CD4-positive, CD25-positive, alpha-beta regulatory T cell (primary cell): ENCODE results near the gene UMAD1. TPM values are rescaled to one million over a fixed set of nuclear protein-coding genes. Genes with fewer than 3 reads are reported as not detected.

Experiments
- ATAC-seq, 2 donors: fragments of 150-1000 bp; cut with Tn5 transposase; one replicate each; pipeline ENCODE4 v1.10.0; 2021; ENCODE audit warnings: low read depth in 2 of 2, moderate number of reproducible peaks in 2 of 2, moderate library complexity in 1 of 2
- DNase-seq, 3 donors: peaks; one replicate each; pipeline versions ENCODE4 v3.0.0 to v3.0.0-alpha.2; 2012 to 2022; ENCODE audit warnings: mixed read lengths in 1 of 3
- H3K27ac ChIP-seq: one replicate; pipeline ENCODE4 v1.7.0; 2013; ENCODE audit warnings: mild to moderate bottlenecking, low read length; ENCODE audit not compliant: insufficient read depth, poor library complexity, severe bottlenecking
- H3K27me3 ChIP-seq: one replicate; pipeline ENCODE4 v1.7.0; 2013; ENCODE audit warnings: low read length; ENCODE audit not compliant: control insufficient read depth, insufficient read depth
- H3K36me3 ChIP-seq: one replicate; pipeline ENCODE4 v1.7.0; 2013; ENCODE audit warnings: mild to moderate bottlenecking, low read length, moderate library complexity; ENCODE audit not compliant: control insufficient read depth, insufficient read depth
- H3K4me1 ChIP-seq: 2 replicates; pipeline ENCODE4 v1.7.0; 2013; ENCODE audit warnings: mild to moderate bottlenecking, low read length; ENCODE audit not compliant: insufficient read depth, control insufficient read depth, poor library complexity, severe bottlenecking
- H3K4me3 ChIP-seq: one replicate; pipeline ENCODE4 v1.7.0; 2013; ENCODE audit warnings: low read depth, mild to moderate bottlenecking, low read length, moderate library complexity
- H3K9me3 ChIP-seq, 2 experiments: 1 replicate in 1 of 2; 2 replicates in 1 of 2; pipeline ENCODE4 v1.7.0; 2013; ENCODE audit warnings: low read length in 2 of 2, mild to moderate bottlenecking in 1 of 2, moderate library complexity in 1 of 2; ENCODE audit not compliant: control insufficient read depth in 2 of 2
- H3K27ac Mint-ChIP-seq, 3 donors: one replicate each; pipeline ENCODE4 v1.8.0; 2020 to 2022; ENCODE audit warnings: mild to moderate bottlenecking in 3 of 3, mixed read lengths in 3 of 3, moderate library complexity in 2 of 3
- H3K27me3 Mint-ChIP-seq: one replicate; pipeline ENCODE4 v1.8.0; 2022; ENCODE audit warnings: mild to moderate bottlenecking, mixed read lengths
- H3K36me3 Mint-ChIP-seq: one replicate; pipeline ENCODE4 v1.8.0; 2020; ENCODE audit warnings: mixed read lengths
- H3K4me1 Mint-ChIP-seq, 4 donors: one replicate each; pipeline ENCODE4 v1.8.0; 2020 to 2022; ENCODE audit warnings: mixed read lengths in 4 of 4, mild to moderate bottlenecking in 1 of 4
- H3K4me3 Mint-ChIP-seq, 4 donors: one replicate each; pipeline ENCODE4 v1.8.0; 2020 to 2022; ENCODE audit warnings: mild to moderate bottlenecking in 4 of 4, mixed read lengths in 4 of 4, moderate library complexity in 3 of 4
- H3K9me3 Mint-ChIP-seq, 7 donors: one replicate each; pipeline ENCODE4 v1.8.0; 2020 to 2022; ENCODE audit warnings: mixed read lengths in 7 of 7, mild to moderate bottlenecking in 3 of 7, moderate library complexity in 2 of 7
- polyA plus RNA-seq, 4 donors: library from polyadenylated mRNA; unstranded; fragments of 300-500 nt; fragmentation: Illumina TruSeq; gene quantifications; one replicate each; pipeline ENCODE4 v1.2.3, GENCODE V29; 2021
- total RNA-seq: library from RNA; stranded (reverse); gene quantifications from one replicate; pipeline ENCODE4 v1.2.3, GENCODE V29; 2022

Gene UMAD1
- total and polyA plus RNA-seq, 5 donors from 2014 or later, result 21.5 to 37.3 (median 31.9) TPM

GRCh38 chr7:7614018-7614741 is 26.4 kb upstream of the UMAD1 start:
- Histone ChIP-seq H3K27ac (no peak overlapping the region), H3K27me3 (no peaks in the 10 kb centered on the region), H3K9me3 (no peaks in the 10 kb centered on the region), H3K4me3 (no peak overlapping the region), H3K36me3 (peaks cover 2% of the 10 kb centered on the region), H3K4me1 (no peaks in the 10 kb centered on the region)
- no peaks in the 10 kb centered on the region for H3K36me3 Mint-ChIP-seq
- H3K27me3 Mint-ChIP-seq, result no peaks in the 10 kb centered on the region
- DNase-seq, result no peak
- no peak for ATAC-seq
- peaks cover 0 to 14% (median 2%) of the 10 kb centered on the region in 4 donors for H3K4me1 Mint-ChIP-seq
- H3K9me3 Mint-ChIP-seq, result no peaks in the 10 kb centered on the region
- H3K4me3 Mint-ChIP-seq, result no peak overlapping the region
- H3K27ac Mint-ChIP-seq, result no peak overlapping the region

- no peak overlapping the region for H3K4me3 Mint-ChIP-seq
- no peaks in the 10 kb centered on the region for H3K36me3 ChIP-seq
- no peak overlapping the region for H3K27ac Mint-ChIP-seq
- H3K27ac ChIP-seq, result no peak overlapping the region
- H3K9me3 ChIP-seq, result no peaks in the 10 kb centered on the region
- no peaks in the 10 kb centered on the region for H3K9me3 Mint-ChIP-seq
- no peaks in the 10 kb centered on the region for H3K27me3 ChIP-seq
- no peak for DNase-seq
- no peak overlapping the region for H3K4me3 ChIP-seq
- H3K36me3 Mint-ChIP-seq, result no peaks in the 10 kb centered on the region
- no peak for ATAC-seq
- H3K4me1 Mint-ChIP-seq, result peaks cover 0 to 14% (median 2%) of the 10 kb centered on the region in 4 donors
- no peaks in the 10 kb centered on the region for H3K4me1 ChIP-seq
- no peaks in the 10 kb centered on the region for H3K27me3 Mint-ChIP-seq
Measured at GRCh38 chr7:7617550-7617949, 23.0 kb upstream of the UMAD1 start.

GRCh38 chr7:7618410-7618809 is 22.1 kb upstream of the UMAD1 start:
- Mint-ChIP-seq H3K9me3 (no peaks in the 10 kb centered on the region), H3K27me3 (no peaks in the 10 kb centered on the region), H3K36me3 (no peaks in the 10 kb centered on the region), H3K27ac (peak overlapping the region in 1 of 3 donors; percentile 2), H3K4me1 (peaks cover 0 to 14% (median 2%) of the 10 kb centered on the region in 4 donors), H3K4me3 (no peak overlapping the region)
- Histone ChIP-seq H3K27ac (no peak overlapping the region), H3K4me1 (no peaks in the 10 kb centered on the region), H3K36me3 (no peaks in the 10 kb centered on the region), H3K27me3 (no peaks in the 10 kb centered on the region), H3K4me3 (no peak overlapping the region), H3K9me3 (no peaks in the 10 kb centered on the region)
- DNase-seq (no peak), ATAC-seq (no peak)

- Histone ChIP-seq H3K4me3 (no peak overlapping the region), H3K9me3 (no peaks in the 10 kb centered on the region), H3K4me1 (no peaks in the 10 kb centered on the region), H3K36me3 (no peaks in the 10 kb centered on the region), H3K27ac (no peak overlapping the region), H3K27me3 (no peaks in the 10 kb centered on the region)
- Mint-ChIP-seq H3K9me3 (no peaks in the 10 kb centered on the region), H3K36me3 (no peaks in the 10 kb centered on the region), H3K27ac (no peak overlapping the region), H3K4me3 (no peak overlapping the region), H3K4me1 (peaks cover 0 to 12% (median 2%) of the 10 kb centered on the region in 4 donors), H3K27me3 (no peaks in the 10 kb centered on the region)
- ATAC-seq (no peak), DNase-seq (no peak)
Measured at GRCh38 chr7:7620236-7620635, 20.3 kb upstream of the UMAD1 start.

GRCh38 chr7:7620644-7621210 is 19.8 kb upstream of the UMAD1 start:
- no peak for ATAC-seq
- Mint-ChIP-seq H3K27ac (no peak overlapping the region), H3K4me3 (no peak overlapping the region), H3K9me3 (peaks cover 0 to under 1% (median 0%) of the 10 kb centered on the region in 7 donors), H3K4me1 (peaks cover 0 to 9% (median 2%) of the 10 kb centered on the region in 4 donors), H3K36me3 (no peaks in the 10 kb centered on the region), H3K27me3 (peaks cover 3% of the 10 kb centered on the region)
- DNase-seq, result no peak
- no peak overlapping the region for H3K27ac ChIP-seq
- H3K36me3 ChIP-seq, result no peaks in the 10 kb centered on the region
- no peak overlapping the region for H3K4me3 ChIP-seq
- H3K9me3 ChIP-seq, result no peaks in the 10 kb centered on the region
- H3K4me1 ChIP-seq, result no peaks in the 10 kb centered on the region
- H3K27me3 ChIP-seq, result no peaks in the 10 kb centered on the region

- Histone ChIP-seq H3K27me3 (peaks cover 2% of the 10 kb centered on the region), H3K9me3 (peaks cover 2 to 5% of the 10 kb centered on the region in 2 experiments), H3K4me3 (no peak overlapping the region), H3K27ac (no peak overlapping the region), H3K4me1 (no peaks in the 10 kb centered on the region), H3K36me3 (no peaks in the 10 kb centered on the region)
- ATAC-seq (no peak), DNase-seq (no peak)
- Mint-ChIP-seq H3K27me3 (peaks cover 12% of the 10 kb centered on the region), H3K27ac (no peak overlapping the region), H3K4me3 (no peak overlapping the region), H3K36me3 (peaks cover 4% of the 10 kb centered on the region), H3K4me1 (peaks cover 0 to 1% (median 0%) of the 10 kb centered on the region in 4 donors), H3K9me3 (peaks cover 0 to 8% (median 0%) of the 10 kb centered on the region in 7 donors)
Measured at GRCh38 chr7:7628476-7628875, 12.1 kb upstream of the UMAD1 start.

GRCh38 chr7:7630626-7631329 is 9.8 kb upstream of the UMAD1 start:
- peak overlapping the region in 1 of 3 donors; percentile 38 for H3K27ac Mint-ChIP-seq
- peaks cover 2% of the 10 kb centered on the region for H3K27me3 ChIP-seq
- H3K9me3 ChIP-seq, result peaks cover 2 to 5% of the 10 kb centered on the region in 2 experiments
- no peak overlapping the region for H3K27ac ChIP-seq
- ATAC-seq (no peak), DNase-seq (no peak)
- H3K9me3 Mint-ChIP-seq, result peaks cover 0 to 6% (median 0%) of the 10 kb centered on the region in 7 donors
- peaks cover 0 to 1% (median 0%) of the 10 kb centered on the region in 4 donors for H3K4me1 Mint-ChIP-seq
- no peaks in the 10 kb centered on the region for H3K4me1 ChIP-seq
- H3K36me3 ChIP-seq, result no peaks in the 10 kb centered on the region
- H3K27me3 Mint-ChIP-seq, result peaks cover 9% of the 10 kb centered on the region
- no peak overlapping the region for H3K4me3 ChIP-seq
- H3K36me3 Mint-ChIP-seq, result peaks cover 9% of the 10 kb centered on the region
- H3K4me3 Mint-ChIP-seq, result no peak overlapping the region
